ENCODE data around the gene N4BP3.

- TF ChIP-seq CTCF (IDR thresholded peaks at IDR 0.05) (no peak), POLR2A (IDR thresholded peaks at IDR 0.05) (no peak)
Measured at GRCh38 chr5:178174456-178174855, 61.1 kb downstream of the N4BP3 start.
